T-cell (primary cell): ENCODE results near the gene PBRM1. TPM values are rescaled to one million over a fixed set of nuclear protein-coding genes. Genes with fewer than 3 reads are reported as not detected.

ENCODE experiments used
- ATAC-seq, 4 experiments: fragments of 200-7000 bp in 3 of 4; fragments of 150-1000 bp in 1 of 4; cut with Tn5 transposase; replicated peaks in 1 of 4; 1 replicate in 3 of 4; 2 replicates in 1 of 4; pipeline ENCODE4 v1.10.0; 2021; ENCODE audit warnings: moderate library complexity in 3 of 4, mild to moderate bottlenecking in 2 of 4, moderate number of reproducible peaks in 1 of 4
- CTCF ChIA-PET, 2 donors: fragments of 300-600 bp; sonication (Branson Sonifier 250); formaldehyde crosslinking; loops; one replicate each; lab custom pipeline; 2022; ENCODE audit warnings: antibody characterized with exemption in 2 of 2; lab: Charles Lee
- POLR2A ChIA-PET, 2 donors: fragments of 300-600 bp; sonication (Branson Sonifier 250); formaldehyde crosslinking; loops; one replicate each; lab custom pipeline; 2022; ENCODE audit warnings: antibody characterized with exemption in 2 of 2; lab: Charles Lee
- DNase-seq, 35 experiments: peaks; one replicate each; pipeline versions ENCODE4 v3.0.0 to v3.0.0-alpha.2; 2013 to 2023
- H3K27ac ChIP-seq: one replicate; pipeline ENCODE4 v1.5.1; 2013; ENCODE audit warnings: low read length
- H3K27me3 ChIP-seq, 2 experiments: replicated peaks in 1 of 2; 1 replicate in 1 of 2; 2 replicates in 1 of 2; pipeline versions ENCODE4 v1.6.1 to v1.7.0; 2013; ENCODE audit warnings: low read length in 1 of 2, mixed read lengths in 1 of 2; ENCODE audit not compliant: control insufficient read depth in 2 of 2, insufficient read depth in 2 of 2; ENCODE audit errors: extremely low read depth in 1 of 2
- H3K36me3 ChIP-seq, 2 donors: 1 replicate in 1 of 2; 2 replicates in 1 of 2; pipeline versions ENCODE4 v1.6.1 to v1.7.0; 2013; ENCODE audit warnings: low read length in 1 of 2; ENCODE audit not compliant: control insufficient read depth in 2 of 2, insufficient read depth in 1 of 2; ENCODE audit errors: extremely low read depth in 1 of 2
- H3K4me1 ChIP-seq, 2 experiments: 1 replicate in 1 of 2; 2 replicates in 1 of 2; pipeline versions ENCODE4 v1.6.1 to v1.7.0; 2013; ENCODE audit warnings: low read length in 2 of 2, mixed read lengths in 1 of 2; ENCODE audit not compliant: insufficient read depth in 2 of 2, control insufficient read depth in 1 of 2; ENCODE audit errors: extremely low read depth in 1 of 2
- H3K4me3 ChIP-seq, 2 donors: 1 replicate in 1 of 2; 2 replicates in 1 of 2; pipeline versions ENCODE4 v1.5.1 to v1.7.0; 2013; ENCODE audit warnings: mild to moderate bottlenecking in 2 of 2, low read length in 1 of 2, moderate library complexity in 1 of 2; ENCODE audit not compliant: control insufficient read depth in 1 of 2; ENCODE audit errors: extremely low read depth in 1 of 2
- H3K9me3 ChIP-seq: 2 replicates; pipeline ENCODE4 v1.7.0; 2013
- H3K27ac Mint-ChIP-seq, 2 donors: one replicate each; pipeline ENCODE4 v1.8.0; 2020 to 2021; ENCODE audit warnings: mild to moderate bottlenecking in 2 of 2, mixed read lengths in 2 of 2
- H3K27me3 Mint-ChIP-seq, 2 donors: one replicate each; pipeline ENCODE4 v1.8.0; 2021 to 2022; ENCODE audit warnings: mixed read lengths in 2 of 2
- H3K36me3 Mint-ChIP-seq: one replicate; pipeline ENCODE4 v1.8.0; 2021; ENCODE audit warnings: mixed read lengths
- H3K4me1 Mint-ChIP-seq, 3 donors: one replicate each; pipeline ENCODE4 v1.8.0; 2020 to 2022; ENCODE audit warnings: mixed read lengths in 3 of 3, mild to moderate bottlenecking in 1 of 3
- H3K4me3 Mint-ChIP-seq, 3 donors: one replicate each; pipeline ENCODE4 v1.8.0; 2020 to 2022; ENCODE audit warnings: mild to moderate bottlenecking in 3 of 3, mixed read lengths in 3 of 3, moderate library complexity in 3 of 3
- H3K9me3 Mint-ChIP-seq, 3 donors: one replicate each; pipeline ENCODE4 v1.8.0; 2020 to 2022; ENCODE audit warnings: mixed read lengths in 3 of 3
- WGBS: methylation state at CpG from one replicate; pipeline ENCODE4 v1.1.5; 2013; ENCODE audit warnings: missing lambda C conversion rate; ENCODE audit not compliant: insufficient coverage; 5-methylcytosine and 5-hydroxymethylcytosine counted together
- total RNA-seq, 35 experiments: library from RNA in 6 of 35; stranded (reverse) in 6 of 35; fragments of 120-200 nt in 1 of 35; gene quantifications; one replicate each; pipeline versions ENCODE4 v1.2.1 to v1.2.4 and lab custom pipeline; 2013 to 2026

Gene PBRM1
- total RNA-seq, 5 donors from 2014 or later (not counting 1 experiment from before 2014, with no cell fraction given): 57.4 to 73.3 (median 63.3) TPM

DNA sequence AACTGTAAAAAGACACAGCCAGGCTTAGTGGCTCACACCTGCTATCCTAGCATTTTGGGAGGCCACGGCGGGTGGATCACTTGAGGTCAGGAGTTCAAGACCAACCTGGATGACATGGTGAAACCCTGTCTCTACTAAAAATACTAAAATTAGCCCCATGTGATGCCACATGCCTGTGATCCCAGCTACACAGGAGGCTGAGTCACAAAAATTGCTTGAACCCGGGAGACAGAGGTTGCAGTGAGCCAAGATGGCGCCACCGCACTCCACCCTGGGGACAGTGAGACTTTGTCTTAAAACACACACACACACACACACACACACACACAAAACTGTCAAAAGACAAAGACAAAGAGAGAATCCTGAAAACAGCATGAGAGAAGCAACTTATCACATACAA lies 38.2 kb upstream of the PBRM1 start:
- no peak overlapping the region for H3K4me3 ChIP-seq
- no peak for DNase-seq
- WGBS: no CpG with 5 or more reads among the region's 5 CpGs
- no peaks in the 10 kb centered on the region for H3K9me3 ChIP-seq
- H3K27ac ChIP-seq: no peak overlapping the region
- Mint-ChIP-seq H3K36me3 (peaks cover 17% of the 10 kb centered on the region), H3K9me3 (peaks cover 0 to 5% (median 4%) of the 10 kb centered on the region in 3 donors), H3K4me1 (peaks cover 28 to 29% (median 29%) of the 10 kb centered on the region in 3 donors), H3K4me3 (no peak overlapping the region), H3K27me3 (no peaks in the 10 kb centered on the region), H3K27ac (no peak overlapping the region)
- H3K36me3 ChIP-seq: peaks cover 0 to 2% of the 10 kb centered on the region in 2 donors
- H3K4me1 ChIP-seq: peaks cover 12 to 19% of the 10 kb centered on the region in 2 experiments
- no peaks in the 10 kb centered on the region for H3K27me3 ChIP-seq
- CTCF ChIA-PET: no interaction called here
- ATAC-seq: no peak
- POLR2A ChIA-PET: no interaction called here

DNA sequence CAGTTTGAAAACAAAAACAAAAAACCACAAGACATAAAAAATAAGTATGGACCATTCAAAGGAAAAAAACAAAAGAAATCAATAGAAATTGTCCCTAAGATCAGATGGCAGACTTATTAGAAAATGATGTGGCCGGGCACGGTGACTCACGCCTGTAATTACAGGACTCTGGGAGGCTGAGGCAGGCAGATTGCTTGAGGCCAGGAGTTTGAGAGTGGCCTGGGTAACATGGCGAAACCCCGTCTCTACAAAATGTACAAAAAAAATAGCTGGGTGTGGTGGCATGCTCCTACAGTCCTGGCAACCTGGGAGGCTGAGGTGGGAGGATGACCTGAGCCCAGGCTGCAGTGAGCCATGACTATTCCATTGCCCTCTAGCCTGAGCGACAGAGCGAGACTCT lies 36.8 kb upstream of the PBRM1 start:
- peaks cover 0 to 3% of the 10 kb centered on the region in 2 donors for H3K36me3 ChIP-seq
- 100% methylated on average over 4 of the region's 7 CpGs for WGBS
- no peaks in the 10 kb centered on the region for H3K9me3 ChIP-seq
- H3K4me3 Mint-ChIP-seq: no peak overlapping the region
- peaks cover 7% of the 10 kb centered on the region for H3K36me3 Mint-ChIP-seq
- ATAC-seq (no peak), DNase-seq (no peak)
- ChIA-PET CTCF (no interaction called here), POLR2A (no interaction called here)
- H3K27me3 ChIP-seq: no peaks in the 10 kb centered on the region
- peak overlapping the region; percentile 78 to 94 for H3K27ac Mint-ChIP-seq
- peaks cover 0 to 3% (median 0%) of the 10 kb centered on the region in 3 donors for H3K9me3 Mint-ChIP-seq
- H3K27me3 Mint-ChIP-seq: no peaks in the 10 kb centered on the region
- peaks cover 29% of the 10 kb centered on the region in 3 donors for H3K4me1 Mint-ChIP-seq
- no peak overlapping the region for H3K27ac ChIP-seq
- H3K4me3 ChIP-seq: no peak overlapping the region
- peaks cover 12 to 19% of the 10 kb centered on the region in 2 experiments for H3K4me1 ChIP-seq

DNA sequence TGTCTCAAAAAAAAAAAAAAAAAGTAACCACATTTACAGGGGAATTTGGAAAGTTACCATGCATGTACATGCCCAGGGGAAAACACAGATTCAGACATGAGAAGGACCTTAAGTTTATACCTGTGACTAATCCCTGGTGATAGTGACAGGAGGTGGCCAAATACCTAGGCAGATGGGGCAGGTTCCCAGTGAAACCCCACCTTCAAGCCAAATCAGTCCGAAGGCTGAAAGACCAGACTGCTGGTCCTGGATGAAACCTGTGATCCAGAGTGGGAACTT lies 36.0 kb upstream of the PBRM1 start:
- Mint-ChIP-seq H3K9me3 (peaks cover 0 to 3% (median 0%) of the 10 kb centered on the region in 3 donors), H3K27me3 (no peaks in the 10 kb centered on the region), H3K27ac (peak overlapping the region; percentile 78 to 94), H3K4me3 (peak overlapping the region in 1 of 3 donors; percentile 37), H3K36me3 (peaks cover 6% of the 10 kb centered on the region), H3K4me1 (peaks cover 29 to 30% (median 29%) of the 10 kb centered on the region in 3 donors)
- H3K27ac ChIP-seq: peak overlapping the region; percentile 53
- H3K36me3 ChIP-seq: peaks cover 0 to 3% of the 10 kb centered on the region in 2 donors
- ChIA-PET POLR2A (no interaction called here), CTCF (no interaction called here)
- H3K9me3 ChIP-seq: no peaks in the 10 kb centered on the region
- no peaks in the 10 kb centered on the region for H3K27me3 ChIP-seq
- H3K4me3 ChIP-seq: no peak overlapping the region
- ATAC-seq: no peak
- H3K4me1 ChIP-seq: peaks cover 12 to 19% of the 10 kb centered on the region in 2 experiments
- no peak for DNase-seq
- WGBS: 82% methylated on average over 1 of the region's 1 CpG

DNA sequence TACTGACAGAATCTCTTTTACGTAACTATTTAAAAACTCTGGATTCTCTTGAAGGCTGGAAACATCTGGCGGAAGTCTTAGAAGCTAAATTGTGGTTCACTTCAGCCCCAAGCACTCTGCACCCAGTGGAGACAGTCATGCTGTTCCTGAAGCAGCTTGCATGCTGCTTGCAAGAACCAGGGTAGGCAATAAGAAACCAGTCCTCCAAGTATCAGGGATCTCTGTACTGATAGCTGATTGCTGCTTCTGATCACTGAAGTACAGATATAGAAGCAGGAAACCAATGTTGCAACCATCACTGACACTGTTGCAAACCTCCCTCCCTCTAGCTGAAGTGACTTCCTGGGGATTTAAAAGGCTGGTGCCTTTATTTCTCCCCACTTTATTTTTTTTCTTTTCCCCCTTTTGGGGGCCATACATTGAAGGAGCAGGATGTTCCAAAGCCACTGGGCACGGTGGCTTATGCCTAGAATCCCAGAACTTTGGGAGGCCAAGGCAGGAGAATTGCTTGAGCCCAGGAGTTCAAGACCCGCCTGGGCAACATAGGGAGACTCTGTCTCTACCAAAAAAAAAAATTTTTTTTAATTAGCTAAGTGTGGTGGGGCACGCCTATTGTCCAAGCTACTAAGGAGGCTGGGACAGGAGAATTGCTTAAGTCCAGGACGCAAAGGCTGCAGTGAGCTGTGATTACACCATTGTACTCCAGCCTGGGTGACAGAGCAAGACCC lies 35.5 kb upstream of the PBRM1 start:
- no peak overlapping the region for H3K4me3 ChIP-seq
- ATAC-seq (peak; percentile 81 to 95 (median 88)), DNase-seq (peak in 22 of 35 experiments; percentile 4 to 62 (median 22))
- Mint-ChIP-seq H3K4me1 (peaks cover 29 to 35% (median 30%) of the 10 kb centered on the region in 3 donors), H3K27ac (peak overlapping the region; percentile 78 to 94), H3K36me3 (peaks cover 10% of the 10 kb centered on the region), H3K27me3 (no peaks in the 10 kb centered on the region), H3K9me3 (peaks cover 0 to 3% (median 0%) of the 10 kb centered on the region in 3 donors), H3K4me3 (peak overlapping the region; percentile 19 to 41 (median 37))
- 67% methylated on average over 1 of the region's 6 CpGs for WGBS
- H3K36me3 ChIP-seq: peaks cover 0 to 3% of the 10 kb centered on the region in 2 donors
- ChIA-PET POLR2A (no interaction called here), CTCF (no interaction called here)
- peak overlapping the region; percentile 53 for H3K27ac ChIP-seq
- H3K9me3 ChIP-seq: no peaks in the 10 kb centered on the region
- no peaks in the 10 kb centered on the region for H3K27me3 ChIP-seq
- peaks cover 12 to 19% of the 10 kb centered on the region in 2 experiments for H3K4me1 ChIP-seq

DNA sequence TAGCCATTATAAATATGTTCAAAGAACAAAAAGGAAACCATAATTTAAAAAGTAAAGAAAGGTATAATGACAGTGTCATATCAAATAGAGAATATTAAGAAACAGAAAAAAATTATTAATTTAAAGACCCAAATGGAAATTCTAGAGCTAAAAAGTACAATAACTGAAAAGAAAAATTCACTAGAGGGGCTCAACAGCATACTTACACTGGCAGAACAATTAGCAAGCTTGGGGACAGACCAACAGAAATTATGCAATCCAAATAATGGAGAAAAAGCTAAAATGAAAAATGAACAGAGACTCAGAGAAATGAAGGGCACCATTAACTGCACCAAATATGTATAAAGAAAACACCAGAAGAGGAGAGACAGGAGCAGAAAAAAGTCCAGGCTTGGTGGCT lies 33.9 kb upstream of the PBRM1 start:
- peak overlapping the region; percentile 49 to 78 for H3K27ac Mint-ChIP-seq
- no peaks in the 10 kb centered on the region for H3K9me3 ChIP-seq
- peaks cover 13% of the 10 kb centered on the region for H3K36me3 Mint-ChIP-seq
- CTCF ChIA-PET: no interaction called here
- H3K4me3 ChIP-seq: no peak overlapping the region
- ATAC-seq: no peak
- H3K36me3 ChIP-seq: peaks cover 0 to 3% of the 10 kb centered on the region in 2 donors
- peaks cover 0 to 3% (median 0%) of the 10 kb centered on the region in 3 donors for H3K9me3 Mint-ChIP-seq
- H3K4me3 Mint-ChIP-seq: peak overlapping the region in 1 of 3 donors; percentile 37
- H3K27me3 Mint-ChIP-seq: no peaks in the 10 kb centered on the region
- H3K4me1 ChIP-seq: peaks cover 12 to 19% of the 10 kb centered on the region in 2 experiments
- POLR2A ChIA-PET: interaction anchor here in 1 of 2 donors (0.7 kb wide), 1 partner anchor 355 kb away, joined by 4 read pairs; no protein-coding TSS in a partner anchor
- H3K27ac ChIP-seq: peak overlapping the region; percentile 21
- H3K27me3 ChIP-seq: no peaks in the 10 kb centered on the region
- H3K4me1 Mint-ChIP-seq: peaks cover 29 to 35% (median 30%) of the 10 kb centered on the region in 3 donors
- DNase-seq: no peak

DNA sequence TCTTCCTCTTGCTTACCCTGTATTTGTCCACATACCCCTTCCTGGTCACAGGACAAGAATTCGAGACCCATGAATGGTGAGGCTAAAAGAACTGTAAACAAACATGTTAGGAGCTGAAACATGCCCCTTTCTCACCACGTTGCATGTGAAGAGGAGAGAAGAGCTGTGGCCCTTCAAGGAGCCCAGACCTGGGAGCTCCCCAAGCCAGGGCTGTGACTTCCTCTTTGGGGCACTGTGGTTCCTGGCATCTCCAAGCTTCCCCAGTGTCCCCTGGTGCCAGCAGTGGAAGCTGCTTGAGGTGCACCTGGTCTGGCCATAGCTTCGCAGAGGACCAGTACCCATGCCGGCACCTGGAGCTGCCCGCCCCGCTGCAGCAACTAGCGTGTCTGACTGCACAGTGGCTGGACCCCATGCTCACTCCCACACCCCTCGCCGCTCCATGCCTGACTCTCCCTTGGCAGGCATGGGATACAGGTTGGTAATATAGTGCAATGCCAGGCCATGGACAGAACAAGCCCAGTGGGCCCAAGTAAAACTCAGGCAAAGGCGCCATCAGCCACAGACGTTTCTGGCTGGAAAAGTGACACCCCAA lies 30.1 kb upstream of the PBRM1 start:
- Mint-ChIP-seq H3K27me3 (no peaks in the 10 kb centered on the region), H3K36me3 (peaks cover 22% of the 10 kb centered on the region), H3K4me3 (no peak overlapping the region), H3K9me3 (peaks cover 0 to 3% (median 0%) of the 10 kb centered on the region in 3 donors), H3K27ac (no peak overlapping the region), H3K4me1 (peaks cover 10 to 20% (median 15%) of the 10 kb centered on the region in 3 donors)
- ChIA-PET CTCF (no interaction called here), POLR2A (no interaction called here)
- no peak overlapping the region for H3K27ac ChIP-seq
- DNase-seq: no peak
- ATAC-seq: no peak
- H3K4me1 ChIP-seq: peaks cover 5 to 7% of the 10 kb centered on the region in 2 experiments
- no peaks in the 10 kb centered on the region for H3K9me3 ChIP-seq
- H3K27me3 ChIP-seq: no peaks in the 10 kb centered on the region
- peaks cover 0 to 8% of the 10 kb centered on the region in 2 donors for H3K36me3 ChIP-seq
- no peak overlapping the region for H3K4me3 ChIP-seq
- 100% methylated on average over 5 of the region's 11 CpGs for WGBS
